Keratinocyte (primary cell): Measurements from ENCODE around the gene WDR46. TPM values are rescaled to one million over a fixed set of nuclear protein-coding genes. Genes with fewer than 3 reads are reported as not detected.

ENCODE experiments used
- DNase-seq: peaks from one replicate; pipeline ENCODE4 v3.0.0-alpha.2; 2011; ENCODE audit warnings: low read depth, missing footprints, low spot score
- FAIRE-seq: peaks from 2 replicates; lab custom pipeline; 2011; peaks lifted over from hg19 to GRCh38; lab: Jason Lieb, UNC
- H2AFZ ChIP-seq: 2 replicates; pipeline ENCODE4 v1.6.0; 2012; ENCODE audit warnings: low read length, control low read depth, inconsistent platforms; ENCODE audit not compliant: control insufficient read depth
- H3K27ac ChIP-seq: 2 replicates; pipeline ENCODE4 v1.5.1; 2011; ENCODE audit warnings: low read length; ENCODE audit not compliant: control insufficient read depth, insufficient read depth
- H3K27me3 ChIP-seq: 3 replicates; pipeline ENCODE4 v1.6.0; 2011; ENCODE audit warnings: low read length; ENCODE audit not compliant: control insufficient read depth, insufficient read depth; ENCODE audit errors: extremely low read depth
- H3K36me3 ChIP-seq, 2 experiments: 2 replicates in 1 of 2; 3 replicates in 1 of 2; pipeline ENCODE4 v1.5.1; 2011; ENCODE audit warnings: low read length in 2 of 2, mild to moderate bottlenecking in 1 of 2; ENCODE audit not compliant: control insufficient read depth in 2 of 2, insufficient read depth in 2 of 2; ENCODE audit errors: extremely low read depth in 1 of 2
- H3K4me1 ChIP-seq: 3 replicates; pipeline ENCODE4 v1.5.1; 2011; ENCODE audit warnings: low read length; ENCODE audit not compliant: control insufficient read depth, insufficient read depth; ENCODE audit errors: extremely low read depth
- H3K4me2 ChIP-seq: 3 replicates; pipeline ENCODE4 v1.6.0; 2011; ENCODE audit warnings: low read depth, low read length; ENCODE audit not compliant: control insufficient read depth, insufficient read depth; ENCODE audit errors: extremely low read depth
- H3K4me3 ChIP-seq, 3 experiments: fragments of 200-600 bp in 1 of 3; sonication (generic) in 1 of 3; 2 replicates in 2 of 3; 3 replicates in 1 of 3; pipeline ENCODE4 v1.5.1; 2011 to 2016; ENCODE audit warnings: low read length in 3 of 3, mild to moderate bottlenecking in 3 of 3, control low read depth in 2 of 3, inconsistent platforms in 1 of 3, low read depth in 1 of 3, mixed read lengths in 1 of 3, mixed run types in 1 of 3, moderate library complexity in 1 of 3; ENCODE audit not compliant: control insufficient read depth in 2 of 3, insufficient read depth in 2 of 3; ENCODE audit errors: extremely low read depth in 1 of 3
- H3K79me2 ChIP-seq: 2 replicates; pipeline ENCODE4 v1.6.0; 2012; ENCODE audit warnings: low read length; ENCODE audit not compliant: control insufficient read depth, insufficient read depth
- H3K9ac ChIP-seq: 3 replicates; pipeline ENCODE4 v1.6.0; 2011; ENCODE audit warnings: low read length; ENCODE audit not compliant: control insufficient read depth, insufficient read depth; ENCODE audit errors: extremely low read depth
- H3K9me1 ChIP-seq: 3 replicates; pipeline ENCODE4 v1.6.0; 2011; ENCODE audit warnings: low read length; ENCODE audit not compliant: control insufficient read depth, insufficient read depth; ENCODE audit errors: extremely low read depth
- H3K9me3 ChIP-seq: 2 replicates; pipeline ENCODE4 v1.5.1; 2012; ENCODE audit warnings: low read depth, low read length; ENCODE audit not compliant: control insufficient read depth
- H4K20me1 ChIP-seq: 3 replicates; pipeline ENCODE4 v1.6.0; 2011; ENCODE audit warnings: low read length; ENCODE audit not compliant: control insufficient read depth, insufficient read depth; ENCODE audit errors: extremely low read depth
- CTCF ChIP-seq, 3 experiments: IDR thresholded peaks in 1 of 3; conservative IDR thresholded peaks in 1 of 3; optimal IDR thresholded peaks in 1 of 3; 2 replicates in 2 of 3; 3 replicates in 1 of 3; pipeline versions ENCODE3 to v1.5.1; 2011; ENCODE audit warnings: low read length in 3 of 3, mild to moderate bottlenecking in 3 of 3, moderate library complexity in 2 of 3, control low read depth in 1 of 3, inconsistent platforms in 1 of 3; ENCODE audit not compliant: insufficient read depth in 2 of 3; ENCODE audit errors: extremely low read depth in 1 of 3
- EZH2 ChIP-seq: IDR thresholded peaks from one replicate; pipeline ENCODE4 v1.6.1; 2012; ENCODE audit warnings: inconsistent platforms, mild to moderate bottlenecking, low read length, moderate library complexity
- dilution Hi-C: fragments of 300-500 bp; cut with MboI; formaldehyde crosslinking; loops from one replicate; pipeline ENCODE4 v1.7.0; 2020; ENCODE audit warnings: low sequenced_read_pairs; ENCODE audit not compliant: extremely low pct_ligation_motif_present
- polyA plus RNA-seq, 5 experiments: library from polyadenylated mRNA; depleted of rRNA in 3 of 5; stranded (reverse) in 3 of 5; stranded (forward) in 1 of 5; unstranded in 1 of 5; fragments of >200 nt; gene quantifications; 1 replicate in 1 of 5; 2 replicates in 3 of 5; 3 replicates in 1 of 5; pipeline versions ENCODE4 v1.2.1 to v1.2.3, GENCODE V29; 2011 to 2012; ENCODE audit warnings: missing spikeins in 2 of 5, low read depth in 1 of 5, low replicate concordance in 1 of 5

The WDR46 gene
- polyA plus RNA-seq, 1 donor (not counting 4 experiments of a cell fraction or from before 2014, with no cell fraction given), result 43.0 TPM

- Histone ChIP-seq H3K27ac (peak overlapping the region; percentile 85), H3K9me3 (no peaks in the 10 kb centered on the region), H3K4me3 (peak overlapping the region; percentile 66 to 79 (median 70)), H3K4me1 (peaks cover 14% of the 10 kb centered on the region), H4K20me1 (no peaks in the 10 kb centered on the region), H3K4me2 (peak overlapping the region; percentile 89), H3K79me2 (peaks cover 18% of the 10 kb centered on the region), H2AFZ (peak overlapping the region; percentile 70), H3K36me3 (peaks cover 20 to 26% of the 10 kb centered on the region in 2 experiments), H3K9me1 (no peaks in the 10 kb centered on the region), H3K27me3 (no peaks in the 10 kb centered on the region), H3K9ac (peak overlapping the region; percentile 88)
- dilution Hi-C loops, result no loop called here
- no peak for DNase-seq
- FAIRE-seq, result no peak
- TF ChIP-seq CTCF (optimal IDR thresholded peaks at IDR 0.05 in 1 of 3, IDR thresholded peaks at IDR 0.05 in 1 of 3, conservative IDR thresholded peaks at IDR 0.05 in 1 of 3; ENCODE audit: extremely low read depth in 1 of 3, insufficient read depth in 2 of 3, low read length in 3 of 3), result no peak
- no peak for TF ChIP-seq EZH2
Measured at GRCh38 chr6:33297406-33297955, 8.4 kb upstream of the WDR46 start.

GRCh38 chr6:33296797-33297405, 7.9 kb upstream of the WDR46 start:
- H3K4me3 ChIP-seq, result peak overlapping the region; percentile 66 to 79 (median 70)
- no peaks in the 10 kb centered on the region for H4K20me1 ChIP-seq
- dilution Hi-C loops, result no loop called here
- no peaks in the 10 kb centered on the region for H3K9me3 ChIP-seq
- H2AFZ ChIP-seq, result peak overlapping the region; percentile 70
- H3K4me2 ChIP-seq, result peak overlapping the region; percentile 89
- DNase-seq (no peak), FAIRE-seq (no peak)
- H3K9me1 ChIP-seq, result no peaks in the 10 kb centered on the region
- H3K9ac ChIP-seq, result peak overlapping the region; percentile 88
- H3K36me3 ChIP-seq, result peaks cover 26 to 28% of the 10 kb centered on the region in 2 experiments
- H3K4me1 ChIP-seq, result peaks cover 14% of the 10 kb centered on the region
- H3K79me2 ChIP-seq, result peaks cover 21% of the 10 kb centered on the region
- peak overlapping the region; percentile 85 for H3K27ac ChIP-seq
- H3K27me3 ChIP-seq, result no peaks in the 10 kb centered on the region
- TF ChIP-seq CTCF (optimal IDR thresholded peaks at IDR 0.05 in 1 of 3, IDR thresholded peaks at IDR 0.05 in 1 of 3, conservative IDR thresholded peaks at IDR 0.05 in 1 of 3; ENCODE audit: extremely low read depth in 1 of 3, insufficient read depth in 2 of 3, low read length in 3 of 3), result no peak
- TF ChIP-seq EZH2, result no peak
